GM15510 (cell line): ENCODE data around the gene FARP1.

Experiments
- POLR2A ChIP-seq: IDR thresholded peaks from 3 replicates; pipeline ENCODE4 v1.6.1; 2011; ENCODE audit warnings: borderline replicate concordance; ENCODE audit not compliant: insufficient read length; ENCODE audit errors: extremely low read depth

The FARP1 gene

GRCh38 chr13:98239162-98240076 lies 96.5 kb downstream of the FARP1 start:
- TF ChIP-seq POLR2A, result no peak

GRCh38 chr13:98240135-98240534 lies 97.2 kb downstream of the FARP1 start:
- no peak for TF ChIP-seq POLR2A

GRCh38 chr13:98240974-98241373 lies 98.1 kb downstream of the FARP1 start:
- TF ChIP-seq POLR2A, result no peak

- TF ChIP-seq POLR2A, result no peak
Measured at GRCh38 chr13:98241976-98242375, 99.1 kb downstream of the FARP1 start.

GRCh38 chr13:98242403-98242802 lies 99.5 kb downstream of the FARP1 start:
- no peak for TF ChIP-seq POLR2A

- TF ChIP-seq POLR2A, result no peak
Measured at GRCh38 chr13:98243929-98244272, 101.0 kb downstream of the FARP1 start.

GRCh38 chr13:98246538-98247172 lies 103.8 kb downstream of the FARP1 start:
- TF ChIP-seq POLR2A, result no peak

GRCh38 chr13:98251708-98252107 lies 108.8 kb downstream of the FARP1 start:
- TF ChIP-seq POLR2A, result no peak

- TF ChIP-seq POLR2A, result no peak
Measured at GRCh38 chr13:98252931-98253470, 110.1 kb downstream of the FARP1 start.

- no peak for TF ChIP-seq POLR2A
Measured at GRCh38 chr13:98253526-98253925, 110.6 kb downstream of the FARP1 start.

- no peak for TF ChIP-seq POLR2A
Measured at GRCh38 chr13:98254513-98254912, 111.6 kb downstream of the FARP1 start.

- TF ChIP-seq POLR2A, result no peak
Measured at GRCh38 chr13:98258226-98258625, 115.3 kb downstream of the FARP1 start.

- no peak for TF ChIP-seq POLR2A
Measured at GRCh38 chr13:98260357-98261164, 117.7 kb downstream of the FARP1 start.

GRCh38 chr13:98261165-98261702 lies 118.3 kb downstream of the FARP1 start:
- TF ChIP-seq POLR2A, result no peak

GRCh38 chr13:98262292-98262691 lies 119.4 kb downstream of the FARP1 start:
- TF ChIP-seq POLR2A, result no peak

- TF ChIP-seq POLR2A, result no peak
Measured at GRCh38 chr13:98263841-98264240, 120.9 kb downstream of the FARP1 start.

GRCh38 chr13:98264877-98265276 lies 122.0 kb downstream of the FARP1 start:
- TF ChIP-seq POLR2A, result no peak
